Neural progenitor cell (in vitro differentiated cells): ENCODE measurements around the gene DDC. TPM values are rescaled to one million over a fixed set of nuclear protein-coding genes. Genes with fewer than 3 reads are reported as not detected.

Experiments
- DNase-seq: peaks from one replicate; pipeline ENCODE4 v3.0.0-alpha.2; 2016; ENCODE audit warnings: low spot score
- H2AFZ ChIP-seq: fragments of 200-600 bp; sonication (generic); replicated peaks from 2 replicates; pipeline ENCODE4 v1.6.1; 2016; ENCODE audit warnings: antibody characterized with exemption
- H3F3A ChIP-seq: fragments of 200-600 bp; sonication (generic); 2 replicates; pipeline ENCODE4 v1.6.1; 2016; ENCODE audit warnings: antibody characterized with exemption, low read depth
- H3K27ac ChIP-seq: fragments of 200-600 bp; sonication (generic); 2 replicates; pipeline ENCODE4 v1.5.1; 2016; ENCODE audit warnings: mild to moderate bottlenecking
- H3K27me3 ChIP-seq: fragments of 200-600 bp; sonication (generic); 2 replicates; pipeline ENCODE4 v1.6.1; 2016; ENCODE audit warnings: mild to moderate bottlenecking, moderate library complexity
- H3K36me3 ChIP-seq: fragments of 200-600 bp; sonication (generic); 2 replicates; pipeline ENCODE4 v1.5.1; 2016
- H3K4me1 ChIP-seq: fragments of 200-600 bp; sonication (generic); 2 replicates; pipeline ENCODE4 v1.6.1; 2016; ENCODE audit warnings: mixed run types
- H3K4me2 ChIP-seq: fragments of 200-600 bp; sonication (generic); 2 replicates; pipeline ENCODE4 v1.6.1; 2016
- H3K4me3 ChIP-seq: fragments of 200-600 bp; sonication (generic); 2 replicates; pipeline ENCODE4 v1.5.1; 2016
- H3K79me2 ChIP-seq: fragments of 200-600 bp; sonication (generic); 2 replicates; pipeline ENCODE4 v1.6.1; 2016; ENCODE audit warnings: low read depth
- H3K9ac ChIP-seq: fragments of 200-600 bp; sonication (generic); 2 replicates; pipeline ENCODE4 v1.6.1; 2016
- H3K9me3 ChIP-seq: fragments of 200-600 bp; sonication (generic); 2 replicates; pipeline ENCODE4 v1.5.1; 2016; ENCODE audit warnings: low read depth
- H4K20me1 ChIP-seq: fragments of 200-600 bp; sonication (generic); 2 replicates; pipeline ENCODE4 v1.6.1; 2016; ENCODE audit warnings: low read depth
- H3K27ac Mint-ChIP-seq: 3 replicates; pipeline ENCODE4 v1.8.0; 2021; ENCODE audit warnings: mixed read lengths
- H3K27me3 Mint-ChIP-seq: 2 replicates; pipeline ENCODE4 v1.8.0; 2022; ENCODE audit warnings: low read depth, mild to moderate bottlenecking, inconsistent platforms, moderate library complexity, mixed read lengths; ENCODE audit not compliant: insufficient read depth
- H3K36me3 Mint-ChIP-seq: 3 replicates; pipeline ENCODE4 v1.8.0; 2021; ENCODE audit warnings: mixed read lengths
- H3K4me1 Mint-ChIP-seq: 3 replicates; pipeline ENCODE4 v1.8.0; 2021; ENCODE audit warnings: mixed read lengths
- H3K4me3 Mint-ChIP-seq: 3 replicates; pipeline ENCODE4 v1.8.0; 2021; ENCODE audit warnings: mild to moderate bottlenecking, moderate library complexity, mixed read lengths
- H3K9me3 Mint-ChIP-seq: 3 replicates; pipeline ENCODE4 v1.8.0; 2020; ENCODE audit warnings: mixed read lengths
- EZH2 ChIP-seq: fragments of 200-600 bp; sonication (generic); IDR thresholded peaks from 2 replicates; pipeline ENCODE4 v1.6.1; 2017; ENCODE audit warnings: antibody characterized with exemption, mild to moderate bottlenecking, moderate library complexity
- EZH2phosphoT487 ChIP-seq: fragments of 200-600 bp; sonication (generic); IDR thresholded peaks from 2 replicates; pipeline ENCODE4 v1.6.1; 2017; ENCODE audit warnings: antibody characterized with exemption
- total RNA-seq: library from RNA; depleted of rRNA; stranded (reverse); fragments of >200 nt; gene quantifications from 2 replicates; pipeline ENCODE4 v1.2.3, GENCODE V29; 2015; ENCODE audit warnings: low replicate concordance
- TF ChIP-seq, protein P1 (sequence below): fragments of 200-600 bp; sonication (generic); IDR thresholded peaks from 2 replicates; pipeline ENCODE4 v1.5.1; 2017; ENCODE audit warnings: antibody characterized with exemption, mild to moderate bottlenecking

The DDC gene
- total RNA-seq, 1 donor from 2014 or later, result not detected

DNA sequence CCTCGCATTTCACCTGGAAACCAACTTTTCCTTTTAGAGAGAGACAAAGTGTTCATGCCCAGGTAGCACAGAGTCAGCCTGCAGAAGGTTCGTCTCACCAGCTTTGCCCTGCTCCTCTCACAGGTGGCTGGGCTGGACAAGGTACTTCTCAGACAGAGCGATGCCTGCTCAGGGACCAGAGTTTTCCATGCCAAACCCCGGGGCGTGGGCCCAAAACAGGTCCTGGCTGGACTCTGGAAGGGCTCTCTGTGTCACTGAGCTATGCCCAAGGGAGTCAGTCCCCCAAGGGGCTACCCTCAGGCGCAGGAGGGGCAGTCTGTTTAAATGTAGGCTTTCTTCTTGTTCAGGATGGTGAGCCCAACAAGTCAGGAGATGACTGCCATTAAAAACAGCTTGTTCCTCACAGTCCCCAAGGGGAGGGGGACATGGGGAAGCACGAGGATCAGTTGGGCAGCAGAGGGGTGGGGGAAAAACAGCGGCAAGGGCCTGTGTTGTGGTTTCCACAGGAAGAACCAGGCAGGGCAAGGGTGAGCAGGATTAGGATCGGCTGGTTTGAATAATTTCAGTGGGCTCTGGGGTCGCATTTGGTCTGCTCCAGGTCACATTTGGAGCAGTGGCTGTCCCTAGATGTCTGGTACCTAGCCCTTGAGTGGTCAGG is 59.5 kb downstream of the DDC start:
- TF ChIP-seq EZH2phosphoT487 (no peak), EZH2 (no peak)
- TF ChIP-seq, protein P1, sequence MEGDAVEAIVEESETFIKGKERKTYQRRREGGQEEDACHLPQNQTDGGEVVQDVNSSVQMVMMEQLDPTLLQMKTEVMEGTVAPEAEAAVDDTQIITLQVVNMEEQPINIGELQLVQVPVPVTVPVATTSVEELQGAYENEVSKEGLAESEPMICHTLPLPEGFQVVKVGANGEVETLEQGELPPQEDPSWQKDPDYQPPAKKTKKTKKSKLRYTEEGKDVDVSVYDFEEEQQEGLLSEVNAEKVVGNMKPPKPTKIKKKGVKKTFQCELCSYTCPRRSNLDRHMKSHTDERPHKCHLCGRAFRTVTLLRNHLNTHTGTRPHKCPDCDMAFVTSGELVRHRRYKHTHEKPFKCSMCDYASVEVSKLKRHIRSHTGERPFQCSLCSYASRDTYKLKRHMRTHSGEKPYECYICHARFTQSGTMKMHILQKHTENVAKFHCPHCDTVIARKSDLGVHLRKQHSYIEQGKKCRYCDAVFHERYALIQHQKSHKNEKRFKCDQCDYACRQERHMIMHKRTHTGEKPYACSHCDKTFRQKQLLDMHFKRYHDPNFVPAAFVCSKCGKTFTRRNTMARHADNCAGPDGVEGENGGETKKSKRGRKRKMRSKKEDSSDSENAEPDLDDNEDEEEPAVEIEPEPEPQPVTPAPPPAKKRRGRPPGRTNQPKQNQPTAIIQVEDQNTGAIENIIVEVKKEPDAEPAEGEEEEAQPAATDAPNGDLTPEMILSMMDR, result no peak
- H3F3A ChIP-seq, result no peaks in the 10 kb centered on the region
- no peaks in the 10 kb centered on the region for H3K79me2 ChIP-seq
- no peak overlapping the region for H3K9ac ChIP-seq
- no peak overlapping the region for H2AFZ ChIP-seq
- Mint-ChIP-seq H3K4me3 (no peak overlapping the region), H3K27ac (no peak overlapping the region), H3K9me3 (no peaks in the 10 kb centered on the region), H3K27me3 (no peaks in the 10 kb centered on the region), H3K36me3 (no peaks in the 10 kb centered on the region), H3K4me1 (peaks cover 5% of the 10 kb centered on the region)
- no peaks in the 10 kb centered on the region for H3K9me3 ChIP-seq
- no peak overlapping the region for H3K4me2 ChIP-seq
- H3K27me3 ChIP-seq, result no peaks in the 10 kb centered on the region
- no peaks in the 10 kb centered on the region for H3K36me3 ChIP-seq
- H4K20me1 ChIP-seq, result no peaks in the 10 kb centered on the region
- H3K4me1 ChIP-seq, result peaks cover 8% of the 10 kb centered on the region
- H3K27ac ChIP-seq, result no peak overlapping the region
- no peak for DNase-seq
- no peak overlapping the region for H3K4me3 ChIP-seq

DNA sequence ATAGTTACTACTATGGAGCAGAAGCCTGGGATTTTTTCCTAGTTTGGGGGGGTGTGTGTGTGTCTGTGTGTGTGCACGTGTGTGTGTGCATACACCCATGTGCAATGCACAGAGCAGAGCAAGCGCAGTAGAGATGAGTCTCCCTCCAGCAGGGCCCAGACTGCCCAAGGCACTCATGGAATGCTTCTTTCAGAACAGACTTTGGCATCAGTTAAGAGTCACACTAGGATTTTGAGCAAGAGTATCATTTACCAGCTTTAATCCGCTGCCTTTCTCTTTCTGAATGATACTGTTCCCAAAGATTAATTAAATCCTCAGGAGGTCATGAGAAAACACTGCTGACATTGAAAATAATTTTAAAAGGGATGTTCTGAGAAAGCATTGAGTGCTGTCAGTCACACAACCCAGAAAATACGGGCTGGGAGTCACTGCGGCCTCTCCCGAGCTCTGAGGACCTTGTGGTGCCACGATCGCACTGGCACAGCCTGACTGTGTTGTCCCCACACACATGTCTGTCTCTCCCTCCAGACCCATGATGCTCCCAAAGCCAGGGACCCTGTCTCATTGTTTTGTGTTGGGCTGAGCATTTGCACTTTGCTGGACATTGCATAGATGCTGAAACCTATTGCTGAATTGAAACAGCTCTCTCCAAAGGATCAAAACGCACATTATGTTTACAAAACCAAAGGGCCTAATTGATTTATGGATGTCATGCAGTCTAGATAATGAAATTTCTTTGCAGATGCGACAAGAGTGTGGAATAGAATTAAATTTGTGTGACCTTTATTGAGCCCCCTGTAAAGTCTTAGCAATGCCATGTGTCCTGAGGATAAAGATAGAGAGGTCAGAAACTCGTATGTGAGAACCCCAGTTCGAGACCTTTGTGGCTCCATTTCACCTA is 60.3 kb downstream of the DDC start:
- no peaks in the 10 kb centered on the region for H3F3A ChIP-seq
- H3K4me2 ChIP-seq, result no peak overlapping the region
- TF ChIP-seq, protein P1, result no peak
- TF ChIP-seq EZH2phosphoT487 (no peak), EZH2 (no peak)
- no peaks in the 10 kb centered on the region for H3K27me3 ChIP-seq
- no peak overlapping the region for H3K9ac ChIP-seq
- H3K27ac ChIP-seq, result no peak overlapping the region
- Mint-ChIP-seq H3K9me3 (no peaks in the 10 kb centered on the region), H3K4me3 (no peak overlapping the region), H3K27ac (peak overlapping the region; percentile 83), H3K36me3 (no peaks in the 10 kb centered on the region), H3K27me3 (no peaks in the 10 kb centered on the region), H3K4me1 (peaks cover 5% of the 10 kb centered on the region)
- peaks cover 8% of the 10 kb centered on the region for H3K4me1 ChIP-seq
- H3K4me3 ChIP-seq, result no peak overlapping the region
- H3K9me3 ChIP-seq, result no peaks in the 10 kb centered on the region
- H2AFZ ChIP-seq, result no peak overlapping the region
- H3K36me3 ChIP-seq, result no peaks in the 10 kb centered on the region
- H3K79me2 ChIP-seq, result no peaks in the 10 kb centered on the region
- no peak for DNase-seq
- no peaks in the 10 kb centered on the region for H4K20me1 ChIP-seq

DNA sequence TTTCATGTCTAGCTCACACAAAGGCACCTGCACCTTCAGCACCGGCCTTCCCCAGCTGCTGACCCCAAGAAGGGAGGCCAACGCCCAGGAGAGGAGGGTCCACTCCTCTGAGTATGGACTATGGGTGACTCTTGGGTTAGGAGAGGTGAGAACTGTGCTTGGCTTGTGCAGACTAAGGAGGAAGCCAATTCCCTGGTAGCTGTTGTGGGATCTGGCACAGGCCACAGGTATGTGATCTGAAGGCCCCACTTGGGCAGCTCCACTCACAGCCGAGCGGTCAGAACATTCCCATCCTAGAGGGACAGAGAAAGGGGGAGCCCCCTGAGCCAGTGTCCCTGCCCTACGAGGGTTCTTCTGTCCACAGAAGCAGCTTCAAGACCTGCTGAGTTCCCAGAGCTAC is 62.3 kb downstream of the DDC start:
- no peak overlapping the region for H3K4me3 ChIP-seq
- H3K9ac ChIP-seq, result no peak overlapping the region
- H3F3A ChIP-seq, result no peaks in the 10 kb centered on the region
- no peaks in the 10 kb centered on the region for H3K27me3 ChIP-seq
- no peaks in the 10 kb centered on the region for H3K4me1 Mint-ChIP-seq
- no peak overlapping the region for H3K4me3 Mint-ChIP-seq
- peaks cover 1% of the 10 kb centered on the region for H3K4me1 ChIP-seq
- no peak for DNase-seq
- no peaks in the 10 kb centered on the region for H3K79me2 ChIP-seq
- no peak overlapping the region for H3K27ac Mint-ChIP-seq
- no peak for TF ChIP-seq EZH2
- TF ChIP-seq, protein P1, result no peak
- H2AFZ ChIP-seq, result no peak overlapping the region
- no peak overlapping the region for H3K27ac ChIP-seq
- H4K20me1 ChIP-seq, result no peaks in the 10 kb centered on the region
- H3K9me3 ChIP-seq, result no peaks in the 10 kb centered on the region
- H3K36me3 ChIP-seq, result no peaks in the 10 kb centered on the region
- peaks cover 3% of the 10 kb centered on the region for H3K9me3 Mint-ChIP-seq
- no peak overlapping the region for H3K4me2 ChIP-seq
- H3K36me3 Mint-ChIP-seq, result no peaks in the 10 kb centered on the region
- H3K27me3 Mint-ChIP-seq, result peaks cover 2% of the 10 kb centered on the region
